ENCODE measurements around the gene CAVIN2.

Gene CAVIN2

DNA sequence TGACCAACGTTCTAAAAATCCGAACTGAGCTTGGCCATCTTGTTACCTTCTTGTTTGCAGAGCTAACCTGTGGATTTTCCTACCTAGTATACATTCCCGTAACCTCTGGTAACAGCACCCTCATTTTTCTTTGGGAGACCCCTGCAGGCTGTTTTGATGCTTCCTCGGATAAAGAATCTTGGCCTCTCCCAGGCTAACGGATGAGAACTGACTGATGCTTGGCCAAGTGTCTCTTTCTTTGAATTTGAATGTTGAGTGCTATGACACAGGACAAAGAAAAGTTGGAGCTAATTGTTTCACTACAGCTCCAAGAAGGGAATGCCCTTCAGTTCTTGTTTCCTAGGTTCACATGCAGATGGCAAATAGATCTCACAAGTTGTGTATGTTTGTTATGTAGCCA is 19.3 kb upstream of the CAVIN2 start:
- DNase-seq (ENCODE audit: low read depth in 4 of 4, low spot score in 1 of 4) = no peak

DNA sequence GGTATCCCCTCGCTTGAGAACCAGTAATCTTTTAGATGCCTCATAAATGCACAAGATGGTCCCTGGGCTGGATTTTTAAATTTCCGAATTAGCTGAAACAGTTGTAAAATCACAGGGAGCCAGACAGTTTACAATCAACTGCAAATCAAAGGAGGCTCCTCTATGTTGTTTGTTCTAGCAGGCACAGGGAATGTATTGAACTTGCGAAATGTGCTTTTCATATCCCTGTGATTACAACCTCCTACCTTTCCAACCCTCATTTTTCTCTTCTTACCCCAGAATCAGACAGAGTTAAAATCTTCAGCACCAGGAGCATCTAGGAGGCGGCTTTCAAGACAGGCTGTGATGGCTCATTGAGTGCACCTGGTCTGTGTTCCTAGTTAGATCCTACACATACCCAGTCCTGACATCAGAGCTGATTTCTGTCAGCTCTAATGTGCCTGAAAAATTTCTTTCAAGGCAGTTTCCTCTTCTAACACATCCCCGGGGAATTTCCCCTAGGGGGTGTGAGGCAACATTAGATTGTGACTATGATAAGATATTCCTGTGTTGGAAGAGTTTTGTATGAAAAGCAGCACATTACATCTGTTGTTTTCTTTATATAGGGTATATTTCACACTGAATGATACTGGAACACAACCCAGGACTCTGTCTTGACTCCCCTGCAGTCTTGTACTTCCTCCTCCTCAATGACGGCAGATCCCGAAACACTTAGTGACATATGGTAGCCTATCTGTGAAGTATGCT is 17.9 kb upstream of the CAVIN2 start:
- no peak for DNase-seq (ENCODE audit: low read depth in 4 of 4, low spot score in 1 of 4)

DNA sequence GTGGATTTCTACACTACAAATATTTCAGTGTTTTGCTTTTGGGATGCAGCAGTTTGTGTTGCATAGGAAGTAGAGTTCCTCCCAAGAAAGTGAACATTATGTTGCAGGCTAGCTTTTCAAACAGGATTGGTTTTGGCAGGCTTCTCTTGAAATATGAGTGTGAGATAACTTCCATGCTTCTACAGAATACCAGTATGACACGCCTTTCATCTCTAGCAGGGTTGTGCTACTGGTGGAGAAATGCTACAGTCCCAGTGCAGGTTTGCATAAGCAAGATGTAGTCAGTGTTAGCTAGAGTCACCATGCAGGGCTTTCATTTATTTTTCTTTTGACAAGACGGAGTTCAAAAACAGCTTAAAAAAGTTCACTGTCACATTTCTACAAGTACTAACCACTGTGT is 17.1 kb upstream of the CAVIN2 start:
- no peak for DNase-seq (ENCODE audit: low read depth in 4 of 4, low spot score in 1 of 4)

DNA sequence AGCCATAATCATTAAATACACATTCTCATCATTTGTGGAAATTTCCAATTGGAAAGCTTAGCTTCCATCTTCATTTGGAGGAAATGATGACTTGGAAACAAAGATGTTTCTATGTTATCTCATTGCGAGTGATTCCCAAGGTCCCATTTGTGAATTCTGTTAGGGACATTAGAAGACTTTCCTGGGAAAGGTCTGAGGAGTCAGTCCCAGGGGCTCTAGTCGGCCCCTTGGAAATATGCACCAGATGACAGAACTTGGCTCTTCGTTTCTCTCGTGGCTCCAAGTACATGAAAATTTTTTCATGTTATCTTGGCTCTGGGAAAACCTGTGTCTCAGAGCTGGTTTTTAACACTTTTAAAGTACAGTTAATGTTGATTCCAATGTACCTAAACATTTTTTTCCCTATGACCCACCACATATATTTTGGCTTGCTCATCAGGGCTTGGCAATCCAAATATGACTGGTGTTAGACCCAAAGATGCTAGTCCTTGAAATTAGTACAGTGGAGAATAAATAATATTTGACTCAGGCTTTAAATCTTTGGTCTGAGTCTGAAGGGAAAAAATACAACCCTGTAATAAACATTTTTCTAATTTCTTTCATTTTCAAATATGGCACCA is 15.4 kb upstream of the CAVIN2 start:
- no peak for DNase-seq (ENCODE audit: low read depth in 4 of 4, low spot score in 1 of 4)

DNA sequence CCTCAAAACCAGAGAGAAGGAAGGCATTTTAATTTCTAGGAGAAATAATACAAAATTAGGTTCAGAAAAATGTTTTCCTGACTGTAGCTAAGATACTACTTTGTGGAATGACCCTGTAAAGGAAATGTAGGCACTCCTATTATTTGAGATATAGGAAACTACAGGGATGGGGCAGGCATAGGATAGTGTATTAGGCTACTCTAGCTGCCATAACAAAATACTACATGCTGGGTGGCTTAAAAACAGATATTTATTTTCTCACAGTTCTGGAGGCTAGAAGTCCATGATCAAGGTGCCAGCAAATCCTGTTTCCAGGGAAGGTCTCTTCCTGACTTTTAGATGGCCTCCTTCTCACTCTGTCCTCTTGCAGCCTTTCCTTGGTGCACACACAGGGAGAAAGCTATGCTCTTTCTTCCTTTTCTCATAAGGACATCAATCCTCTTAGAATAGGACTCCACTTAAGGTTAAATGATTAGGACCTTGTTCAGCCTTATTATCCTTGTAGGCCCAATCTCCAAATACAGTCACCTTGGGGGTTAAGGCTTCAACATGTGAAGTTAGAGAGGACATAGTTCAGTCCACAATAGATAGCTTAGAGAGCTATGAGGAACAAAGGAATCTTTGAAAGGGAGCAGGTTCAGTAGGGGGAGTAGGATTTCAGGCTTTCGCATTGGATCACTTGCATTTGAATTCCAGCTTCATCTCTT is 14.0 kb upstream of the CAVIN2 start:
- no peak for DNase-seq (ENCODE audit: low read depth in 4 of 4, low spot score in 1 of 4)

DNA sequence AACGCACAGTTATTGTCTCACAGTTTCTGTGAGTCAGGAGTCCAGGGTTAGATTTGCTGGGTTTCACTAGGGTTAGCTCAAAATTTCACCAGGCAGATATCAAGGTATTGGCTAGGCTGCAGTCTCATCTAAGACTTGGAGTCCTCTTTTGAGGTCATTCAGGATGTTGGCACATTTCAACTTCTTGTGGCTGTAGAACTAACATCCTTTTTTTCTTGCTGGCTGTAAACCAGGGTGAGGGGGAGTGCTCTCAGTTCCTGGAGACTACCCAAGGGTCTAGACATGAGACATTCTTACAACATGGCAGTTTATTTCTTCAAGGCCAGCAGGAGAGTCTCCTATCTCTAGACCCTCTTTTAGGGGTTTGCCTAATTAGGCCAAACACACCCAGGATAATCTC is 12.8 kb upstream of the CAVIN2 start:
- DNase-seq (ENCODE audit: low read depth in 4 of 4, low spot score in 1 of 4) = no peak

DNA sequence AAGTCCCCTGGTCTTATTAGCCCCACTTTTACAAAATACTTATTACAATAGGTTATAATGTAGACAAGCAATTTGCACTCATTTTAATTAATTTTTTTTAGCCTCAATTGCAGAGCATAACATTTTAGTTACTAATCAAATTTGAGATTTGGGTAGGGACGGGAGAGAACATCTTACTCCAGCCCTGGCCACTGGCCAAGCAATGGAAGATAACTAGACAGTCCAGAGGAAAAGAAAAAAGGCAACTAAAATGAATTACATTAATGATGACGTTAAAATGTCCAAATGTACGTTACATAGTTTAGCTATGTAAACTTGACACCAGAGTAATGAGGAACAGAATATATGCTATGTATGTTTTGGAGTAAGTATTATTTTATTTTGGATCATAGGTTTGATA is 11.0 kb upstream of the CAVIN2 start:
- no peak for DNase-seq (ENCODE audit: low read depth in 4 of 4, low spot score in 1 of 4)

DNA sequence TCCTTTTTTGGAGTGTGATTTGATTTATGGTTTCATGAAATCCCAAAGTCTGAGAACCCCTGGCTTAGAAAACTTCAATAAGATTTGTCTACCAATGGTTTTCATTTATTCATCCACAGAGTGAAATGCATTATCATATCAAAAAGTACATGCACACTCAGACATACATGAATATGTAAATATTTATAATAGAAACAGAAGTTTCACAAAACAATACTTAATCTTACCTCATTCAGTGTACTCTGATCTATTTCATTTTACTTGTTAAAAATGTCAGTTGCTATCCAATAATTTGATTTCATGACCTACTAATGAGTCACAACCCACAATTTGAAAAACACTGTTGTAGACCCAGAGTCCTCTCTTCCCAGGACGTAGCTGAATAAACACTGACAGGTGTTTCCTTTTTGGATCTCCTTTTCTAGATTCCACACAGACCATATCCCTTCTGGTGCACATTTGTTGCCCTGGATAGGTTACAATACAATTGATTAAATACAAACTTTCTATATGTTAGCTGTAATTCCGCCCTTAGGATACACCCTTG is 10.4 kb upstream of the CAVIN2 start:
- no peak for DNase-seq (ENCODE audit: low read depth in 4 of 4, low spot score in 1 of 4)

DNA sequence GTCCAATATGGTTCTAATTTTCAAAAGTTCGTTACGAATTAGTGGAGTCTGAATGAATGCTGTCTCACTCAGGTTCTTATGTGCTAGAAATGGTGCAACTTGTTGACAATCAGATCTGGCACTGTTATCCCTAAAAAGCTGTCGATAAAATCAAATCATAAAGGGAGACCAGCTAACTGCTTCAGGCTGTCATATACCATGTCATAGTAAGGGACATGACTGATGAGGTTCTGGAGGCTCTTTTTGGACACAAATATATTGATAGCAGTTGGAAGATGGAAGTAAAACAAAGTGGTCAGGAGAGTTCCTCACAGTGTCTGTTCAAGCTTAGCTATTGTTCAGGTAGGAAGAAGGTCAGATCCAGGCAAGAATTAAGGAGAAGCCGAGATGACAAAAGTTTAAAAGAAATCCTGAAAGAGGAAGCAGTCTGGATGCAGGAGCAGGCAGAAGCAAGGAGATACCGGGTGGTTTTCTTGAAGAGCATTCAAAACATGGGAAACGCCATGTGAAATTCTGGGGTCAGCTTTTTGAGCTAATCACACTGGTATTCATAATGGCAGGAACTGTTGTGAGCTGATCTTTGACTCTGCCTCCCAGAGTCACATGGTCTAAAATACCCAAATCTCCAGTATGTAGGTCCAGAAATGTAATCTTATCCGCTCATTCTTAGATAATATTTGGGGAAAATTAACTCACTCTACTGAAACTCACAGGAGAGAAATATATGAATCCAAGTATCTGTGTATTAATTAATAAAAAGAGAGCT is 9.4 kb upstream of the CAVIN2 start:
- DNase-seq (ENCODE audit: low read depth in 4 of 4, low spot score in 1 of 4) = no peak

DNA sequence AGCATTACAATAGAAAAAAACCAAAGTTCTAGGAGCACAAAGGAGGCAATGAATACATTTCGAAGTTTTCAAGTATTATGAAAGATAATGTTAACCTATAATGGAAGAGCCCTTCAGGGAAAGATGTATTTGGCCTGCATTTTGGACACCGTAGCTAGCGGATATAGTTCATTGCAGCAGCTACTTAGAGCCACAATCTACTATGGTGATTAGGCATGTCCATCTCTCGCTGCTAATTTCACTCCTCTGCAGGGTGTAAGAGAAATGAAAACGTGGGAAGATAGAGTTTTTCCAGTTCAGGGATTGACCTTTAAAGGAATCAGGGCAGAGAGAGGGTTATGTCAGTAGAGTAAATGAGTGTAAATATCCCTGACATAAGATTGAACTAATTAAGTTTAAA is 8.5 kb upstream of the CAVIN2 start:
- DNase-seq (ENCODE audit: low read depth in 4 of 4, low spot score in 1 of 4) = no peak

DNA sequence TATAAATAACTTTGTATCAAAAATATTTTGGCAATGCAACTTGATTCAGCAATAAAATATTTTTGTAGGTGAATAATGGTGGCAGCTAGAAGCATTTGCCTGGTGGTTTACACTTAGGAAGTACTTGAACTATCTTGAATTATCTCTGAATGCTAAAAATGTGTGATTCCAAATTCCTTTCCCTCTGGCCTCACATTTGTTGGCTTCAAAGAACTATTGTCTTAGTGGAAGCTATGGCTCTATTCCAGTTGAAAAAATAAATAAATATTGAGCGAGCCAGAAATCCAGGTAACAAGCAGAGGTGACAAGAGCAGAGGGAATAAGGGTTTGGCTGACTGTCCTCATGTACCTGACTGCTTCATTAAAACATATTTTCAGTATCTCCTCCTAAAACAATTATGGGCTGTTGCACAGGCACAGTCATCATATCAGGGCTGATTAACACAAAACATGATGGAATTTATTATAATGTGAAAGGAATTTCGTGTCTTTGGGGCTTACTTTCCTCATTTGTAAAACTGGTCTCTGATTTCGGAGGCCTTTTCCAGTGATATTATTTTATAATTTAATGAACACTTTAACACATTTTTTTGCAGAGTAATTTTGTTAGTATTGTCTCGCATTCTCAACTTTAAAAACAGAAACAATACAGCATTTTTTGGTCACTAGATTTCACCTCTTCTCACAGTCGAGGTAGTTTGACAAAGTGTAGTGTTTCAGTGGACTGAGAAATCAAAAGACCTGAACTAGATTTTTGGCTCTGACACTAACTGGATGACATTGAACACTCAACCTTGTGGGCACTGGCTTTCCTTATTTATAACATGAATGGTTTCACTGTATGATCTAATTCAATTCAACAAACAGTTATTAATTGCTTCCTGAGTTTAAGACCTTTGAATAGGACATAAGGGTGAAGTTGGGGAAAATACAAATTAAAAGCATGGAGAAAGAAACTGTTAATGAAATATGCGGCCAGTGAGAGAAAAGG is 7.8 kb upstream of the CAVIN2 start:
- no peak for DNase-seq (ENCODE audit: low read depth in 4 of 4, low spot score in 1 of 4)

DNA sequence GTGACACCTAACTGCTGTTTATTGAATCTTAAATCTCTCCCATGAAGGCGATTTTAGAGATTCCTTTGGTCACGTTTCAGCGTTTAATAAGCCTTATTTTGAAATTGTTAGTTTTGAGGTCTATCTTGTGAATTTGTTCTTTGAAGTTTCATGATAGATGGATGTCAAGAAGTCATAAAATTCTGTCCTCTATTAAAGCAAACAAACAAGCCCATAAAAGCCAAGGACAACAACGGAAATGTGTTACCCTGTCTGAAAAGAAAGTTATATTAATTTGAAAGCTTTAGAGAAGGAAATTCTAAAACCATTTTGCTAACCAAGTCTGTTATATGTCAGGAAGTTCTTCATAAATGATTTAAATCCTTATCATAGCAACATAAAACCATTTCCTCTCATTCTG is 7.0 kb upstream of the CAVIN2 start:
- DNase-seq (ENCODE audit: low read depth in 4 of 4, low spot score in 1 of 4) = no peak

DNA sequence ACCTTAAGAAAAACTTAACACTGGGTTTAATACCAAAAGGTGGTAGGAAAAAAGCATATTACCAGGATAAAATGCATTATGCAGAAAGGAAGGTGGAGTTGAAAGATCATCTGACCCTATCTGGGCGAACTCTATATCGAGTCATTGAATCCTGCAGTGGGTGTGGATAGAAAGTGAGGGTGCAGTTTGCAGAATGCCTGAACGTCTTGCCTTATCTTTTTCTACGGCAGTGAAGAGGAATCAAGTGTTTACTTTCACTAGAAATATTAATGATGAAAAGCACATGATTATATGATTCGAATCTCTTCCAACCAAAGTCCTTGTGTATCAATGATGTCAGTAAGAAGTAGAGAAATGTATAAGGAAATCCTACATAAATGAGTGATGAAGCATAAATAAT is 4.3 kb upstream of the CAVIN2 start:
- DNase-seq (ENCODE audit: low read depth in 4 of 4, low spot score in 1 of 4) = no peak

DNA sequence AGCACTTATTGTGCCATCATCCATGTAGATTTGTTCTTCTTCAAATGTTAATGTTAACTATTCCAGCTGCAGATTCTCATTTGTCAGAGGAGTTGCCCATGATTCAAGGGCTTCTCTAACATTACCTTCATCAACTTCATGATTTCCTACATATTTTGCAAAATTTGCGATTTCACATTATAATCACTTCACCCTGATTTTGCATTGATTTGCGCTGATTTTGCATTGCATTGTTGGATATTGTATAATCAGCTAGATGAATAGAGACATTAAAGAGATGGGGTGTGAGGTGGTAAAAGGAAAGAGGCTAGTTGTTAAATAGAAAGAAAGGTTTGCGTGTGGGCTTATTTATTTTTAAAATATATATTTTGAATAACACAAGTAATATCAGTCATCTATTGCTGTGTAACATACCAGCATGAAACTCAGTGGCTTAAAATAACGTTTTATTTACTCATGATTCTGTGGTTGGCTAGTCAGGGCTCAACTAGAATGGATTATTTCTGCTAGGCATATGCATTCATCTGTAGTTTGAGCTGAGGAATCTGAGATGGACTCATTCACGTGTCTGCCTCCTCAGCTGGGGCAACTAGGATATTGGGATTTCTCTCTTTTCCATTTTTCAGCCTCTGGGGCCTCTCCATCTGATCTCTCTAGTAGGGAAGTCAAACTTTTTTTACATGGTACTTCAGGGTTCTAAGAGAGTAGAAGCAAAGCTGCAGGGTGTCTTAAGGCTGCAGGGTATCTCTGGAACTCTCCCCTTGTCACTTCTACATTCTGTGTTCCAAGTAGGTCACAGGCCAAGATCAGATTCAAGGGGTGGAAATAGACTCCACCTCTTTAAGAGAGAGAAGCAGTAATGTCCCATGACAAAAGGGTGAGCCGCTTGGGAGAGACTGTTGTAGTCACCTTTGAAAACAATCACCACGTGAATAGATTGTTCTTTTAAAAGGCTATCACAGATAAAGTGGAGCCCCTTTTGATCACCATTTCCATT is 2.2 kb upstream of the CAVIN2 start:
- DNase-seq (ENCODE audit: low read depth in 4 of 4, low spot score in 1 of 4) = no peak

DNA sequence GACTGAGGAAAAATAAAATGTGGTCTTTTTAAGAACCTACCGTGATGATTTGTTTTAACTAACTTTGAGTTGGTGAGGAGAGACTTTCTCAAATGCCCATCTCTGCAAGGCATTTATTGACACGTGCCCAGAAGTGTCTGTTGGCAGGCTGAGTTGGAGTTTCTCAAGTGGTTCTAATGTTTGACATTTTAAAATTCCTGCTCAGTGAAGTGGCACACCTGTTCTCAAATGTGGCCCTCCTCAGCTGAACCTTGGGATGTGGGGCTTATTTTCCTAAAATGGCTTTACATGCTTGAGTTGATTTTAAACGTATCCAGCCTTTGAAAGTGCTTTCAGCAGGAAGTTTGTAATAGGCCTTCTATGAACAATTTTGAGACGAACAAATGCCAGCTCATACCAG is 876 bp upstream of the CAVIN2 start:
- DNase-seq (ENCODE audit: low read depth in 4 of 4, low spot score in 1 of 4) = no peak

DNA sequence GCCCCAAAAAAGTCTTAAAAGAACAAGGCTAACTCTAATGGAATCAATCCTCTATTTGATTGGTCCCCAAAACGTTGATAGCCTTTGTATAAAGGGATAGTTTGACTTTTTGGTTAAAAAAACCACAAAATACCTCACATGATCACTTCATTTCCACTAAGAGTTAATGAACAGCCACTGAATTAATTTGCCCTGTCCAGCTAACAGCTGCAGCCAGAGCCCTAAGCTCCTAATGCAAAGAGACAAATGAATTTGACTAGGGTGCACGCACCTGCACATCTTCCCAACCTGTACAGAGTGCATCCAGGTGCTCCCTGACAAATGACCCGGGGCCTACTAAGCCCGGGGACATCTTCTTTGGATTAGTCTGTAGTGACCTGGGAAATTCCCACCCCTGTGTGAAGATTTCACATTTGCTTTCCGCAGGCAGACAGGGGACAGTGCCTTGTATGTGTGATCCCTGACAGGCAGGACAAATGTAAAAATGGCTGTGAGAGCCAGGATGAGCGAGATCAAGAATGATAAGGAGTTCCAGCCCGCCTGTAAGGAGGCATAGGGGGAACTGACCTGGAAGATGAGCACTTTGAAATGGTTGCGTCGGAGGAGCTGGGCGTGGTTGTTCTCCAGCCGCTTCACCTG is 893 bp downstream of the CAVIN2 start:
- no peak for DNase-seq (ENCODE audit: low read depth in 4 of 4, low spot score in 1 of 4)

DNA sequence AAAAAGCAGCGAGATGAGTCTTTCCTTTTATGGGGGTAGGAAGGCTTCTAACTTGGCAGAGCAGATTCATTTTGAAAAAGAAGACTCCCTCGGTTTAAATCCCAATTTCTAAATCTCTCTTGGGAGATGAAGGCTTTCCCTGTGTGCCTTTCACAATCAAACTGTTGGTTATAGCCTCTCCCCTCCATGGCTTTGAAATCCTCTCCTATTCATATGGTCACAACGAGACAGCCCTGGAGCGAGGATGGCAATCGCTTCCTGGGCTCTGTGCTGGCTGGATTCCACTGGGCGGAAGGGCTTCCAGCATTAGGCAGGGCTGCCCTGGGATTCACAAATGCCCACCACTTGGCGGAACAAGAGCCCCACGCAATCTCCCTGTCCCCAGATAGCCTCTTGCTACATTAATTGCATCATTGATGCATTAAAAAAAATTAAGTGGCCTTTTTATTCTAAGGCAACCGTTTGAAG is 1.6 kb downstream of the CAVIN2 start:
- no peak for DNase-seq (ENCODE audit: low read depth in 4 of 4, low spot score in 1 of 4)

DNA sequence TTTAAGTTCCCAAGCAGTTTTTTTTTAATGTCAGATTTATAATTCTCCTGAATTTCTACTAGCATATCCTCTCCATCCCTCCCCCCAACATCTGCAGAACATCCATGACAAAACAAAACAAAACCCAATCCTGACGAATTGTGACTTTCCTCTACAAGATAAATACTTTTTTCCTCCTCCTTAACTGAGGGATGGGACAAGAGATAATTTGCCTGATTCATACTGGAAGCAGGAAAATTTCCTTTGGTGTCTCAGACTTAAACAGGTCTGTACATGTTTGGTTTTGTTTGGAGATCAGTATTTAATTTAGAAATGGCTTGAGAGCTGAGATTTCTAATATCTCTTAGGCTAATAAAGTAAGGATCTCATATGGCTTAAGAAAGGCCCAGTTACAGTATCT is 2.2 kb downstream of the CAVIN2 start:
- DNase-seq (ENCODE audit: low read depth in 4 of 4, low spot score in 1 of 4) = no peak

Measured in stimulated activated CD4-positive, alpha-beta T cell treated with anti-CD3 and anti-CD28 coated beads, Interleukin-1b, Interleukin-23, amount 100 ng/mL, for 24 hours (primary cell).